Stomach smooth muscle (tissue), 2 donors: ENCODE data around the gene CSNK1G1.

Experiments used
- H3K27ac ChIP-seq: one replicate; pipeline ENCODE4 v1.7.0; 2013; ENCODE audit warnings: mild to moderate bottlenecking, low read length, inconsistent platforms
- H3K27me3 ChIP-seq, 2 donors: one replicate each; pipeline ENCODE4 v1.7.0; 2013; ENCODE audit warnings: low read length in 2 of 2; ENCODE audit not compliant: insufficient read depth in 2 of 2, control insufficient read depth in 1 of 2
- H3K36me3 ChIP-seq, 2 donors: one replicate each; pipeline ENCODE4 v1.7.0; 2013; ENCODE audit warnings: low read length in 2 of 2; ENCODE audit not compliant: control insufficient read depth in 2 of 2, insufficient read depth in 2 of 2
- H3K4me1 ChIP-seq: one replicate; pipeline ENCODE4 v1.7.0; 2013; ENCODE audit warnings: low read length; ENCODE audit not compliant: control insufficient read depth, insufficient read depth
- H3K4me3 ChIP-seq, 2 donors: one replicate each; pipeline ENCODE4 v1.7.0; 2013; ENCODE audit warnings: low read length in 2 of 2
- H3K9ac ChIP-seq, 2 donors: one replicate each; pipeline ENCODE4 v1.7.0; 2013; ENCODE audit warnings: low read length in 2 of 2, mild to moderate bottlenecking in 1 of 2
- H3K9me3 ChIP-seq, 2 donors: one replicate each; pipeline ENCODE4 v1.7.0; 2013; ENCODE audit warnings: low read length in 2 of 2; ENCODE audit not compliant: control insufficient read depth in 2 of 2
- donor health status: healthy.
- donor health status: Pancreatic carcinoma.

The CSNK1G1 gene

DNA sequence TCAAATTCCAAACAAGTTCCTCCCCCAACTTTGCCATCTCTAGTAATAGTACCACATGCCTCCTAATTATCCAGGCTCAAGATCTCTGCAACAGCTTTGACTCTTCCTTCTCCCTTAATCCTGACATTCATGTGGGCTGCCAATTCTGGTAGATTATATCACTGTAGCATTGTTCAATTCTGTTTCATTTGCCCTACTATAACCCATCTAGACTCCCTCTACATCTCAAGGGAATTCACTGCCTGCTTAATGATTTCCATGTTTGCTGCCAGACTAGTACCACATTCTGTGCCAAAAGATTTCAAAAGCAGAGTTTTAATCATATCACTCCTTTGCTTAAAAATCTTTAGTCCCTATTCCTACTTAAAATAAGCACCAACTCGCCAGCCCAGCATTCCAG lies 158.5 kb downstream of the CSNK1G1 start:
- Histone ChIP-seq H3K27me3 (no peaks in the 10 kb centered on the region), H3K36me3 (peaks cover under 1 to 14% of the 10 kb centered on the region in 2 donors), H3K4me3 (no peak overlapping the region), H3K9me3 (no peaks in the 10 kb centered on the region), H3K27ac (no peak overlapping the region), H3K4me1 (no peaks in the 10 kb centered on the region), H3K9ac (no peak overlapping the region)

DNA sequence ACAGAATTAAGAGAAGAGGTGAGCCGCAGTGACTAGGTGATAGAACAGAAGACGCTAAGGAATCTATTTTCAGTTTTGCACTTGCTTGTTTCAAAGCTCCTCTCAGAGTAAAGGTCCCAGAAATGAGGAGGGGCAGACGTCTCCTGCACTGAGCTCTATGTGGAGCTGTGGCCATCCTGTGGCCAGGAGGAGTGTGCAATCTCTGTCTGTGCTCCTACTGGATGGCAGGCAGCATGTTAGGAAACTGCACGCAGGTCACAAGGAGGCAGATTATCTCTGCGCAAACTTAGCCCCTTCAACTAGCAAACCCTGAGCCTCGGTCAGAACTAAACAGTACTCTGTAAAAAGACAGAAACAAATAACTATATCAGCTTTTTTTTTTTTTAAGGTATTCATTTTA lies 162.0 kb downstream of the CSNK1G1 start:
- H3K27me3 ChIP-seq: no peaks in the 10 kb centered on the region
- H3K9me3 ChIP-seq: no peaks in the 10 kb centered on the region
- H3K36me3 ChIP-seq: peaks cover 0 to 6% of the 10 kb centered on the region in 2 donors
- H3K27ac ChIP-seq: no peak overlapping the region
- H3K9ac ChIP-seq: no peak overlapping the region
- no peak overlapping the region for H3K4me3 ChIP-seq
- no peaks in the 10 kb centered on the region for H3K4me1 ChIP-seq

DNA sequence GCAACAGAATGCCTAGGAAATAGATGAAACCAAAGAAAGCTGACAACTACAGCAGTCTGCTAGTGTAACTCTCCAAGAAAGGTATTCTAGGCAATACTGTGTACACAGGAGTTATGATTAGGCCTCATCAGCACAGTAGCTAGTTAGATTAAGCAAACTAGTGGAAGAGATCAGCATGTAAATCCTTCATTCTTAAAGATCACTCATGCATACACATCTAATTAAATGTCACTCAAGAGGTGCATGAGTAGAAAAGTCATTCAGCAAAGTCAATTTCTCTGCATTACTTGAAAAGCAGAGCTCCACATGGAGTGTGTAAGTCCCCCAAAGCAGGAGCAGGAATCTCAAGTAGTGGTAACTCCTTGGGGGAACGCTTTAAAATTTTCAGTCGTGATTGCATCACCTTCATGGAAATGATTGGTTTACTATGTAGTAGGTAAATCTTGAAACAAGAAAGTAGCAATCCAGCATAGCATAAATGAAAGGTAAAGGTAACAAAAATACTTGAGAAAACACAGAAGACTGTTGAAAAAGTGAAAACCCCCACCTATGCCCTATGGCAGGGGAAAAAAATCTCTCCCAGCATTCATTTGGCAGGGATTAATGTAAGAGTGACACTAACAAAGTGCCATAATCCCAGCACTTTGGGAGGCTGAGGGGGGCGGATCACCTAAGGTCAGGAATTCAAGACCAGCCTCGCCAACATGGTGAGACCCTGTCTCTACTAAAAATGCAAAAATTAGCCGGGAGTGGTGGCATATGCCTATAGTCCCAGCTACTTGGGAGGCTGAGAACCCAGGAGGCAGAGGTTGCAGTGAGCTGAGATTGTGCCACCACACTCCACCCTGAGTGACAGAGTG lies 163.8 kb downstream of the CSNK1G1 start:
- H3K4me3 ChIP-seq: no peak overlapping the region
- no peaks in the 10 kb centered on the region for H3K27me3 ChIP-seq
- no peak overlapping the region for H3K9ac ChIP-seq
- peaks cover 0 to 6% of the 10 kb centered on the region in 2 donors for H3K36me3 ChIP-seq
- no peaks in the 10 kb centered on the region for H3K9me3 ChIP-seq
- H3K4me1 ChIP-seq: no peaks in the 10 kb centered on the region
- H3K27ac ChIP-seq: no peak overlapping the region

- Histone ChIP-seq H3K9ac (no peak overlapping the region), H3K9me3 (no peaks in the 10 kb centered on the region), H3K4me1 (no peaks in the 10 kb centered on the region), H3K27ac (no peak overlapping the region), H3K27me3 (no peaks in the 10 kb centered on the region), H3K4me3 (no peak overlapping the region), H3K36me3 (peaks cover 0 to 7% of the 10 kb centered on the region in 2 donors)
Measured at GRCh38 chr15:64187396-64188191, 168.4 kb downstream of the CSNK1G1 start.

- Histone ChIP-seq H3K27ac (no peak overlapping the region), H3K36me3 (peaks cover 5 to 7% of the 10 kb centered on the region in 2 donors), H3K4me3 (no peak overlapping the region), H3K9ac (no peak overlapping the region), H3K4me1 (no peaks in the 10 kb centered on the region), H3K27me3 (no peaks in the 10 kb centered on the region), H3K9me3 (no peaks in the 10 kb centered on the region)
Measured at GRCh38 chr15:64185146-64185911, 170.6 kb downstream of the CSNK1G1 start.

DNA sequence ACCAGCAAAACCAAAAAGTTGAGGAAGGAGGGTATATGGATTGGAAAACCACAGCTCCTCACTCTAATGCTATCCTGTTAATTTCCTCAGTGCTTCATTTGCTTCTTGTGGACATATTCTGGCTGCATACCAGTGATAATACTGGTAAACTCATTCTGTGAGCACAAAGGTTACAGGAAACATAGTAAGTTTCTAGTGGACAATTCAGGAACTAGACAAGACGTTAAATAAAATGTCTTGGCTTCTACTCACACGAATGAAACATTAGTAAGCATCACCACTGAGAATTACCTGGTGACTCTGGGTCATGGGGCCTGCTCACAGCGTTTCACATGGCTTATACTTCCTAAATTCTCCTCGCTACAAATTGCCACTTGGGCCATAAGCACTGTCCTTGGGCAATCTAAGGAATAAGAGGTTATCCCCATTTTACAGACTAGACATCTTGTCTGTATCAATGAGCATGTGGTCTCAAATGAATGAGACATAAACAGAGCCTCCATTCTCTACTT lies 173.1 kb downstream of the CSNK1G1 start:
- Histone ChIP-seq H3K36me3 (peaks cover 11 to 15% of the 10 kb centered on the region in 2 donors), H3K9ac (no peak overlapping the region), H3K4me3 (no peak overlapping the region), H3K4me1 (no peaks in the 10 kb centered on the region), H3K27ac (no peak overlapping the region), H3K9me3 (no peaks in the 10 kb centered on the region), H3K27me3 (no peaks in the 10 kb centered on the region)

DNA sequence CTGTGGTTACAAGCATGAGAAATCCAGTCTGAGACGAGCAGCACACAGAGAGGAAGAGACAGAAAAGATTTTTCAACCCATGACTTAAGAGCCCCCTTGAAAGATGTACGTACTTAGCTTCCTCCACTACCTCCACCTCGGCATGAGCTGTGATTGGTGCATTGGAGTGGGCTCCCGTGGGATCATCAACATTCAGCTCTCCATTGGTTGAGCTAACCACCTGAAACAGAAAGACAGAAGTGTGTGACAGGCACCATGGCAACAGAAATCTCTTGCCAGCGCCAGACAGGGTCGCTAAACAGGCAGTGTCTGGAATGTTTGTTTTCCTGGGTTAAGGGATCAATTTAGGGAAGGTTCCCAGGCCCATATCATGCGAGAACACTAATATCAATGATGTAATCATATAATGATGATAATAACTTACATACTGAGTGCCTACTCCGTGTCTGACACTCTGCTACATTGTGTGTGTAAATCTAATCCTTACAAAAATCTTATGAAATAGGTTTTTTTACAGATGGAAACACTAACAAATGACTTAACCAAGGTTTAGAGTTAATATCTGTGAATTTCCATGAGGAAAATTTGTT lies 175.6 kb downstream of the CSNK1G1 start:
- H3K36me3 ChIP-seq: peaks cover 10 to 15% of the 10 kb centered on the region in 2 donors
- no peaks in the 10 kb centered on the region for H3K4me1 ChIP-seq
- H3K27ac ChIP-seq: no peak overlapping the region
- no peak overlapping the region for H3K9ac ChIP-seq
- H3K9me3 ChIP-seq: no peaks in the 10 kb centered on the region
- no peak overlapping the region for H3K4me3 ChIP-seq
- H3K27me3 ChIP-seq: no peaks in the 10 kb centered on the region

DNA sequence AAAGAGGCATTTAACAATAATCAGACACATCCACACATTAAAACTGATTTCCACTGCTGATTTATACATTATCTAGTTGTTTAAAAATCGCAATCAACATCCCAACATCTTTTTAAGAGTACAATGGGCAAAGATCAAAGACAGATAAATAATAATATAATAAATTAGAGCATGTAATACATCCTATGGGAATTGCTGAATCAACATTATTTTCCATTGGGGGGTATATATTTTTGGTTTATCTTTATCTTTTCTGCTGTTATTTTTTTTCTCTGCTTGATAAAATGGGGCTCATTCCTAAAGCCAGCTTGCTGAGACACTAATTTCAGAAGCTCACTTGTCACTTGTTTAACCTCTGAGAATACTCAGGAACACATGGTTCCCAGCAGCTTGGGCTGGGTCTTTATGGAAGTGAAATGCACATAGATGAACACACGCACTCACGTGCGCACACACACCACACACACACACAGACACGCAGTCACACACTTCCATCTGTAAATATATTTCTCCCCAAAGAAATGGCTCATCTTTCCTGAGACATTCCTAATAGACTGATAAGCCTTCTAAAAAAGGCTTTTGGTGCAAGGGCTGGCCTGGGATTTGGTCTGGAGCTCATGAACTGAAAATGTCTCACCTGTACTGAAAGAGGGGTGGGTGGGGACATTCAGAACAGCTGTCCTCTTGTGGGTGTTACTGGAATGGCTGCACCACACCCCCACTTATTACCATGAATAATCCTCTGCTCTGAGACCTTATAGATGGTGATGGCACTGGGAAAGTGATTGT lies 189.7 kb downstream of the CSNK1G1 start:
- no peak overlapping the region for H3K27ac ChIP-seq
- no peaks in the 10 kb centered on the region for H3K27me3 ChIP-seq
- no peaks in the 10 kb centered on the region for H3K9me3 ChIP-seq
- no peak overlapping the region for H3K4me3 ChIP-seq
- peaks cover 4 to 10% of the 10 kb centered on the region in 2 donors for H3K36me3 ChIP-seq
- peaks cover 12% of the 10 kb centered on the region for H3K4me1 ChIP-seq
- no peak overlapping the region for H3K9ac ChIP-seq

- Histone ChIP-seq H3K36me3 (peaks cover 10 to 11% of the 10 kb centered on the region in 2 donors), H3K9me3 (no peaks in the 10 kb centered on the region), H3K27me3 (no peaks in the 10 kb centered on the region), H3K4me1 (peaks cover 18% of the 10 kb centered on the region), H3K4me3 (no peak overlapping the region), H3K27ac (no peak overlapping the region), H3K9ac (no peak overlapping the region)
Measured at GRCh38 chr15:64164436-64164835, 191.5 kb downstream of the CSNK1G1 start.
